ENCODE data around the gene BEND3. TPM values are rescaled to one million over a fixed set of nuclear protein-coding genes. Genes with fewer than 3 reads are reported as not detected.
"Not testable (repeated sequence)": the region's sequence is repeated elsewhere in the genome, so short reads cannot be mapped to it uniquely, and the experiment has no call there.

BEND3 gene
- total and polyA plus RNA-seq, 4 donors: 0.13 to 1.6 (median 0.88) TPM

DNA sequence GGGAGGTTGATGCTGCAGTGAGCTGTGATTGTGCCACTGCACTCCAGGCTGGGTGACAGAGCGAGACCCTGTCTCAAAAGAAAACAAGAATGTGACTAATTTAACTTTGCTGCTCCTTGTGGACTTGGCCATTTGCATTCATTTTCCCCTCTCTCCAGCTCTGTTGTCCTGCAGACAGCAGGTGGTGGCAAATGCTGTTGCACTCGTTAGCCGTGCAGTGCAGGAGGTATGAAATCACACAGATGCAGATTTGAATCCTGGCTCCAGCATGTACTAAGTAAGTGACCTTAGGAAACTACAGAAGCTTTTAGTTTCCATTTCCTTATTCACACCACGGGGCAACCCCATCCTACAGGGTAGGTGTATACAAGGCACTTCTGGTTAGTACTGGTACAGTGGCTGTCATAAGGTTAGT lies 9.6 kb upstream of the BEND3 start:
- 51 to 60% methylated on average over 4 of the region's 4 CpGs for WGBS, 2 donors
- no peak for ATAC-seq (ENCODE audit: low FRiP score)
- H3K9me3 ChIP-seq (ENCODE audit: control insufficient read depth, low read length): no peaks in the 10 kb centered on the region
- no peak overlapping the region for H3K27ac ChIP-seq (ENCODE audit: low read depth in 1 of 2, low read length in 2 of 2)
- intact Hi-C loops (cut with DNase I): no loop called here
- no peaks in the 10 kb centered on the region for H3K36me3 ChIP-seq (ENCODE audit: control insufficient read depth in 1 of 2, insufficient read depth in 2 of 2, low read length in 1 of 2)
- no peak overlapping the region for H3K4me3 ChIP-seq (ENCODE audit: low read length in 2 of 2)
- no peak for DNase-seq
- H3K27me3 ChIP-seq (ENCODE audit: control insufficient read depth in 1 of 2, insufficient read depth in 2 of 2, low read length in 1 of 2): no peaks in the 10 kb centered on the region
- no peaks in the 10 kb centered on the region for H3K4me1 ChIP-seq (ENCODE audit: control insufficient read depth in 1 of 2, insufficient read depth in 2 of 2, low read length in 2 of 2)

DNA sequence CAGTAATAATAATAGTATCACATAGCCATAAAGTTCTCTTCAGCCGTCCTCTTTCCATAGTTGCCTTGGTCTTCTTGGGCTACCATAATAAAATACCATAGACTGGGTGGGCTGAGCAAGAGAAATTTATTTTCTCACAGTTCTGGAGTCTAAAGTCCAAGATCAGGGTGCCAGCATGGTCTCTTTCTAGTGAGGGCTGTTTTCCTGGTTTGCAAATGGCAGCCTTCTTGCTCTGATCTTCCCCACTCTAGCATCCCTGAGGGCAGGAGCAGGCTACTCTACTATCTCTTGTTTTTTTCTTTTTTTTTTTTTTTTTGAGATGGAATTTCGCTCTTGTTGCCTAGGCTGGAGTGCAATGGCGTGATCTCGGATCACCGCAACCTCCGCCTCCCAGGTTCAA lies 8.2 kb upstream of the BEND3 start:
- Histone ChIP-seq H3K9me3 (ENCODE audit: control insufficient read depth, low read length) (no peaks in the 10 kb centered on the region), H3K4me1 (ENCODE audit: control insufficient read depth in 1 of 2, insufficient read depth in 2 of 2, low read length in 2 of 2) (no peaks in the 10 kb centered on the region), H3K27ac (ENCODE audit: low read depth in 1 of 2, low read length in 2 of 2) (no peak overlapping the region), H3K4me3 (ENCODE audit: low read length in 2 of 2) (no peak overlapping the region), H3K36me3 (ENCODE audit: control insufficient read depth in 1 of 2, insufficient read depth in 2 of 2, low read length in 1 of 2) (no peaks in the 10 kb centered on the region), H3K27me3 (ENCODE audit: control insufficient read depth in 1 of 2, insufficient read depth in 2 of 2, low read length in 1 of 2) (no peaks in the 10 kb centered on the region)
- WGBS, 2 donors: 92 to 93% methylated on average over 6 of the region's 6 CpGs
- intact Hi-C loops (cut with DNase I): no loop called here
- ATAC-seq (ENCODE audit: low FRiP score): no peak
- no peak for DNase-seq

GRCh38 chr6:107122748-107123147 lies 7.4 kb upstream of the BEND3 start:
- no peaks in the 10 kb centered on the region for H3K9me3 ChIP-seq (ENCODE audit: control insufficient read depth, low read length)
- H3K27me3 ChIP-seq (ENCODE audit: control insufficient read depth in 1 of 2, insufficient read depth in 2 of 2, low read length in 1 of 2): no peaks in the 10 kb centered on the region
- H3K36me3 ChIP-seq (ENCODE audit: control insufficient read depth in 1 of 2, insufficient read depth in 2 of 2, low read length in 1 of 2): no peaks in the 10 kb centered on the region
- no peak overlapping the region for H3K4me3 ChIP-seq (ENCODE audit: low read length in 2 of 2)
- ATAC-seq (ENCODE audit: low FRiP score) (no peak), DNase-seq (no peak)
- WGBS, 2 donors: 96 to 99% methylated on average over 4 of the region's 4 CpGs
- no peak overlapping the region for H3K27ac ChIP-seq (ENCODE audit: low read depth in 1 of 2, low read length in 2 of 2)
- intact Hi-C loops (cut with DNase I): no loop called here
- H3K4me1 ChIP-seq (ENCODE audit: control insufficient read depth in 1 of 2, insufficient read depth in 2 of 2, low read length in 2 of 2): no peaks in the 10 kb centered on the region

- DNase-seq: no peak
- Histone ChIP-seq H3K27ac (ENCODE audit: low read depth in 1 of 2, low read length in 2 of 2) (no peak overlapping the region), H3K4me1 (ENCODE audit: control insufficient read depth in 1 of 2, insufficient read depth in 2 of 2, low read length in 2 of 2) (no peaks in the 10 kb centered on the region), H3K27me3 (ENCODE audit: control insufficient read depth in 1 of 2, insufficient read depth in 2 of 2, low read length in 1 of 2) (no peaks in the 10 kb centered on the region), H3K36me3 (ENCODE audit: control insufficient read depth in 1 of 2, insufficient read depth in 2 of 2, low read length in 1 of 2) (no peaks in the 10 kb centered on the region), H3K4me3 (ENCODE audit: low read length in 2 of 2) (no peak overlapping the region), H3K9me3 (ENCODE audit: control insufficient read depth, low read length) (no peaks in the 10 kb centered on the region)
- intact Hi-C loops (cut with DNase I): no loop called here
- WGBS, 2 donors: 87 to 89% methylated on average over 8 of the region's 8 CpGs
- ATAC-seq (ENCODE audit: low FRiP score): no peak
Observed at GRCh38 chr6:107121964-107122495, 6.7 kb upstream of the BEND3 start.

- Histone ChIP-seq H3K4me1 (ENCODE audit: control insufficient read depth in 1 of 2, insufficient read depth in 2 of 2, low read length in 2 of 2) (no peaks in the 10 kb centered on the region), H3K4me3 (ENCODE audit: low read length in 2 of 2) (no peak overlapping the region), H3K9me3 (ENCODE audit: control insufficient read depth, low read length) (no peaks in the 10 kb centered on the region), H3K36me3 (ENCODE audit: control insufficient read depth in 1 of 2, insufficient read depth in 2 of 2, low read length in 1 of 2) (no peaks in the 10 kb centered on the region), H3K27ac (ENCODE audit: low read depth in 1 of 2, low read length in 2 of 2) (no peak overlapping the region), H3K27me3 (ENCODE audit: control insufficient read depth in 1 of 2, insufficient read depth in 2 of 2, low read length in 1 of 2) (no peaks in the 10 kb centered on the region)
- DNase-seq: no peak
- WGBS, 2 donors: 93 to 94% methylated on average over 6 of the region's 6 CpGs
- intact Hi-C loops (cut with DNase I): no loop called here
- no peak for ATAC-seq (ENCODE audit: low FRiP score)
Observed at GRCh38 chr6:107121266-107121665, 6.0 kb upstream of the BEND3 start.

DNA sequence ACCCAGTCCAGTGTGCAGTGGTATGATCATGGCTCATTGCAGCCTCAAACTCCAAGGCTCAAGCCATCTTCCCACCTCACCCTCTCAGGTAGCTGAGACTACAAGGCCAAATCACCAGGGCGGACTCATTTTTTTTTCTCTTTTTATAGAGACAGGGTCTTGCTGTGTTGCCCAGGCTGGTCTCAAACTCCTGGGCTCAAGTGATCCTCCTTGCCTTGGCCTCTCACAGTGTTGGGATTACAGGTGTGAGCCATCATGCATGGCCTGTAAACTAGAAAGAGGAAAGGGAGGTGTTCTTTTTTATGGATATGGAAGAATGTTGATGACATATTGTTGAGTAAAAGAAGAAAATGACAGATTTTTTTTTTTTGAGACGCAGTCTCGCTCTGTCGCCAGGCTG lies 5.1 kb upstream of the BEND3 start:
- Histone ChIP-seq H3K4me3 (ENCODE audit: low read length in 2 of 2) (no peak overlapping the region), H3K27me3 (ENCODE audit: control insufficient read depth in 1 of 2, insufficient read depth in 2 of 2, low read length in 1 of 2) (no peaks in the 10 kb centered on the region), H3K27ac (ENCODE audit: low read depth in 1 of 2, low read length in 2 of 2) (no peak overlapping the region), H3K9me3 (ENCODE audit: control insufficient read depth, low read length) (no peaks in the 10 kb centered on the region), H3K36me3 (ENCODE audit: control insufficient read depth in 1 of 2, insufficient read depth in 2 of 2, low read length in 1 of 2) (no peaks in the 10 kb centered on the region), H3K4me1 (ENCODE audit: control insufficient read depth in 1 of 2, insufficient read depth in 2 of 2, low read length in 2 of 2) (no peaks in the 10 kb centered on the region)
- 98% methylated on average over 4 of the region's 4 CpGs for WGBS, 2 donors
- intact Hi-C loops (cut with DNase I): no loop called here
- ATAC-seq (ENCODE audit: low FRiP score): no peak
- DNase-seq: no peak

DNA sequence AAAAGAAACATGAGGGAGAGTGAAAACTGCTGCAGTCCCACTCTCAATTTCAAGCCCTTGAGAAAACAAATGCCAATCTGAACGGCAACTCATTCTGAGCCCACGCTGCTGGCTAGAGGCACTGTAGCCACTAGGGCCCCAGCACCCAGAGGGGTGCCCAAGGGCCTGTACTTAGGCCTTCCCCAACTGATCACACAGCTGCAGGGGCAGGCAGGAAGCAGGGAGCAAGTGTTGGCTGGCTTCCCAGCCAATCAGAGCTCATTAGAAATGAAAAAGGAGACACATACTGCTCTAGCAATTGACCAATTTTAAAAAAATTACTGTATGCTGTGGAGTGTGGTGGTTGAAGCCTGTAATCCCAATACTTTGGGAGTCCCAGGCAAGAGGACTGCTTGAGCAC lies 3.7 kb upstream of the BEND3 start:
- no peak for ATAC-seq (ENCODE audit: low FRiP score)
- 83 to 84% methylated on average over 2 of the region's 2 CpGs for WGBS, 2 donors

GRCh38 chr6:107118540-107118939 lies 3.2 kb upstream of the BEND3 start:
- WGBS, 2 donors: 93 to 94% methylated on average over 9 of the region's 9 CpGs
- DNase-seq; intact Hi-C loops (cut with DNase I); H3K9me3 ChIP-seq (ENCODE audit: control insufficient read depth, low read length); H3K4me1 ChIP-seq (ENCODE audit: control insufficient read depth in 1 of 2, insufficient read depth in 2 of 2, low read length in 2 of 2); H3K27ac ChIP-seq (ENCODE audit: low read depth in 1 of 2, low read length in 2 of 2); H3K36me3 ChIP-seq (ENCODE audit: control insufficient read depth in 1 of 2, insufficient read depth in 2 of 2, low read length in 1 of 2); ATAC-seq (ENCODE audit: low FRiP score); H3K27me3 ChIP-seq (ENCODE audit: control insufficient read depth in 1 of 2, insufficient read depth in 2 of 2, low read length in 1 of 2); H3K4me3 ChIP-seq (ENCODE audit: low read length in 2 of 2): not testable (repeated sequence)

More for the DNA sequence above, 3.7 kb upstream of the BEND3 start:
- H3K36me3 ChIP-seq (ENCODE audit: control insufficient read depth in 1 of 2, insufficient read depth in 2 of 2, low read length in 1 of 2): no peaks in the 10 kb centered on the region
- DNase-seq: no peak
- H3K27me3 ChIP-seq (ENCODE audit: control insufficient read depth in 1 of 2, insufficient read depth in 2 of 2, low read length in 1 of 2): no peaks in the 10 kb centered on the region
- intact Hi-C loops (cut with DNase I): no loop called here
- no peaks in the 10 kb centered on the region for H3K9me3 ChIP-seq (ENCODE audit: control insufficient read depth, low read length)
- no peak overlapping the region for H3K27ac ChIP-seq (ENCODE audit: low read depth in 1 of 2, low read length in 2 of 2)
- H3K4me1 ChIP-seq (ENCODE audit: control insufficient read depth in 1 of 2, insufficient read depth in 2 of 2, low read length in 2 of 2): no peaks in the 10 kb centered on the region
- H3K4me3 ChIP-seq (ENCODE audit: low read length in 2 of 2): no peak overlapping the region

- H3K36me3 ChIP-seq (ENCODE audit: control insufficient read depth in 1 of 2, insufficient read depth in 2 of 2, low read length in 1 of 2): no peaks in the 10 kb centered on the region
- ATAC-seq (ENCODE audit: low FRiP score) (no peak), DNase-seq (no peak)
- 28 to 30% methylated on average over 7 of the region's 7 CpGs for WGBS, 2 donors
- no peak overlapping the region for H3K27ac ChIP-seq (ENCODE audit: low read depth in 1 of 2, low read length in 2 of 2)
- intact Hi-C loops (cut with DNase I): no loop called here
- H3K4me3 ChIP-seq (ENCODE audit: low read length in 2 of 2): no peak overlapping the region
- H3K27me3 ChIP-seq (ENCODE audit: control insufficient read depth in 1 of 2, insufficient read depth in 2 of 2, low read length in 1 of 2): no peaks in the 10 kb centered on the region
- peaks cover 0 to 5% of the 10 kb centered on the region in 2 donors for H3K4me1 ChIP-seq (ENCODE audit: control insufficient read depth in 1 of 2, insufficient read depth in 2 of 2, low read length in 2 of 2)
- no peaks in the 10 kb centered on the region for H3K9me3 ChIP-seq (ENCODE audit: control insufficient read depth, low read length)
Observed at GRCh38 chr6:107116931-107117330, 1.6 kb upstream of the BEND3 start.
